GM19467 (cell line): ENCODE data around the gene ACSL4.
A peak's percentile ranks its signal among the peaks of the same experiment; 100 is the strongest.
"Not testable (repeated sequence)": the region's sequence is repeated elsewhere in the genome, so short reads cannot be mapped to it uniquely, and the experiment has no call there.

Experiments used
- ATAC-seq: cut with Tn5 transposase; IDR thresholded peaks from one replicate; pipeline ENCODE4 v1.9.1; 2021; ENCODE audit warnings: mild to moderate bottlenecking, moderate library complexity; ENCODE audit not compliant: unreplicated experiment

Gene ACSL4

GRCh38 chrX:109732807-109733612 lies at the start of gene ACSL4:
Gene ACSL4, minus strand, starts transcription at chrX:109733257. Its CDS starts 49,894 bp downstream, at chrX:109683363.
- peak; percentile 86 for ATAC-seq

GRCh38 chrX:109777749-109778148 lies 44.7 kb upstream of the ACSL4 start:
- no peak for ATAC-seq

- no peak for ATAC-seq
These were observed 43.9 kb upstream of the ACSL4 start for GRCh38 chrX:109776986-109777385.

- no peak for ATAC-seq
These were observed 43.4 kb upstream of the ACSL4 start for GRCh38 chrX:109776432-109776831.

GRCh38 chrX:109775386-109775785 lies 42.3 kb upstream of the ACSL4 start:
- no peak for ATAC-seq

GRCh38 chrX:109774706-109775105 lies 41.6 kb upstream of the ACSL4 start:
- peak; percentile 93 for ATAC-seq

GRCh38 chrX:109774136-109774535 lies 41.1 kb upstream of the ACSL4 start:
- no peak for ATAC-seq

GRCh38 chrX:109773374-109773773 lies 40.3 kb upstream of the ACSL4 start:
- no peak for ATAC-seq

GRCh38 chrX:109770780-109771179 lies 37.7 kb upstream of the ACSL4 start:
- ATAC-seq: no peak

- ATAC-seq: no peak
These were observed 27.8 kb upstream of the ACSL4 start for GRCh38 chrX:109760922-109761250.

- no peak for ATAC-seq
These were observed 27.3 kb upstream of the ACSL4 start for GRCh38 chrX:109760209-109760921.

- ATAC-seq: no peak
These were observed 20.2 kb upstream of the ACSL4 start for GRCh38 chrX:109753256-109753655.

GRCh38 chrX:109751698-109752097 lies 18.6 kb upstream of the ACSL4 start:
- ATAC-seq: no peak

GRCh38 chrX:109749207-109749606 lies 16.1 kb upstream of the ACSL4 start:
- ATAC-seq: no peak

- no peak for ATAC-seq
These were observed 14.6 kb upstream of the ACSL4 start for GRCh38 chrX:109747681-109748080.

- no peak for ATAC-seq
These were observed 9.7 kb upstream of the ACSL4 start for GRCh38 chrX:109742722-109743121.

- not testable (repeated sequence) for ATAC-seq
These were observed 7.8 kb upstream of the ACSL4 start for GRCh38 chrX:109740896-109741295.

- no peak for ATAC-seq
These were observed 7.4 kb upstream of the ACSL4 start for GRCh38 chrX:109740433-109740809.

GRCh38 chrX:109739625-109740432 lies 6.8 kb upstream of the ACSL4 start:
- ATAC-seq: no peak

- no peak for ATAC-seq
These were observed 2.2 kb upstream of the ACSL4 start for GRCh38 chrX:109735202-109735744.

- no peak for ATAC-seq
These were observed 591 bp upstream of the ACSL4 start for GRCh38 chrX:109733613-109734083.
